H1 (cell line): Measurements from ENCODE around the gene TAF4. TPM values are rescaled to one million over a fixed set of nuclear protein-coding genes. Genes with fewer than 3 reads are reported as not detected.

Experiments
- CTCF ChIA-PET: fragments of 300-600 bp; sonication (Branson Sonifier 250); formaldehyde crosslinking; loops from one replicate; lab custom pipeline; 2021; ENCODE audit not compliant: partially characterized antibody; lab: Charles Lee
- POLR2A ChIA-PET: fragments of 300-600 bp; sonication (Branson Sonifier 250); formaldehyde crosslinking; loops from one replicate; lab custom pipeline; 2021; ENCODE audit warnings: inconsistent platforms; ENCODE audit not compliant: partially characterized antibody; lab: Charles Lee
- DNase-seq, 2 experiments: peaks; one replicate each; pipeline versions ENCODE4 v3.0.0 to v3.0.0-alpha.2; 2010 to 2022; ENCODE audit warnings: low spot score in 2 of 2, low read depth in 1 of 2, mixed read lengths in 1 of 2
- FAIRE-seq: peaks from 2 replicates; lab custom pipeline; 2011; peaks lifted over from hg19 to GRCh38; lab: Jason Lieb, UNC
- H2AFZ ChIP-seq: 2 replicates; pipeline ENCODE4 v1.8.1; 2012; ENCODE audit warnings: low read length, inconsistent platforms
- H2AK5ac ChIP-seq: 2 replicates; pipeline ENCODE4 v1.6.1; 2013; ENCODE audit warnings: low read depth, low read length
- H2BK120ac ChIP-seq: replicated peaks from 2 replicates; pipeline ENCODE3; 2013; ENCODE audit warnings: low read depth, low read length, inconsistent platforms
- H2BK12ac ChIP-seq: 2 replicates; pipeline ENCODE4 v1.6.1; 2013; ENCODE audit warnings: low read depth, low read length
- H2BK15ac ChIP-seq: 2 replicates; pipeline ENCODE4 v1.6.1; 2013; ENCODE audit warnings: low read length
- H2BK20ac ChIP-seq: 2 replicates; pipeline ENCODE4 v1.6.1; 2013; ENCODE audit warnings: low read length
- H2BK5ac ChIP-seq: 2 replicates; pipeline ENCODE4 v1.6.1; 2013; ENCODE audit warnings: low read depth, low read length
- H3K14ac ChIP-seq: 2 replicates; pipeline ENCODE4 v1.6.1; 2013; ENCODE audit warnings: inconsistent platforms; ENCODE audit not compliant: insufficient read length
- H3K18ac ChIP-seq: 2 replicates; pipeline ENCODE4 v1.6.1; 2013; ENCODE audit warnings: low read length; ENCODE audit errors: extremely low read depth
- H3K23ac ChIP-seq: 2 replicates; pipeline ENCODE4 v1.6.1; 2013; ENCODE audit warnings: inconsistent platforms; ENCODE audit not compliant: insufficient read length
- H3K23me2 ChIP-seq: 2 replicates; pipeline ENCODE4 v1.6.1; 2013; ENCODE audit warnings: low read depth, low read length
- H3K27ac ChIP-seq: 2 replicates; pipeline ENCODE4 v1.6.1; 2011; ENCODE audit warnings: low read depth, low read length, inconsistent platforms
- H3K27me3 ChIP-seq, 4 experiments: replicated peaks in 1 of 4; 1 replicate in 1 of 4; 2 replicates in 3 of 4; pipeline versions ENCODE4 v1.6.1 to v1.8.1; 2011 to 2013; ENCODE audit warnings: low read length in 3 of 4, mild to moderate bottlenecking in 3 of 4, inconsistent platforms in 2 of 4, mixed read lengths in 2 of 4, moderate library complexity in 1 of 4; ENCODE audit not compliant: control insufficient read depth in 3 of 4, insufficient read depth in 3 of 4; ENCODE audit errors: extremely low read depth in 1 of 4
- H3K36me3 ChIP-seq, 4 experiments: 2 replicates each; pipeline versions ENCODE4 v1.6.1 to v1.8.1; 2011 to 2013; ENCODE audit warnings: mild to moderate bottlenecking in 4 of 4, low read length in 3 of 4, moderate library complexity in 2 of 4, control low read depth in 1 of 4, inconsistent platforms in 1 of 4; ENCODE audit not compliant: insufficient read depth in 4 of 4, control insufficient read depth in 2 of 4
- H3K4ac ChIP-seq: replicated peaks from 2 replicates; pipeline ENCODE3; 2013; ENCODE audit warnings: low read length, low read depth, mixed read lengths, inconsistent platforms; ENCODE audit not compliant: insufficient read length
- H3K4me1 ChIP-seq, 4 experiments: replicated peaks in 1 of 4; 1 replicate in 1 of 4; 2 replicates in 3 of 4; pipeline versions ENCODE4 v1.6.1 to v1.8.1; 2011 to 2013; ENCODE audit warnings: low read length in 3 of 4, inconsistent platforms in 2 of 4, mixed read lengths in 1 of 4; ENCODE audit not compliant: insufficient read depth in 4 of 4, control insufficient read depth in 3 of 4
- H3K4me2 ChIP-seq, 2 experiments: 2 replicates each; pipeline versions ENCODE4 v1.6.1 to v1.8.1; 2011 to 2013; ENCODE audit warnings: low read depth in 2 of 2, low read length in 2 of 2, control low read depth in 1 of 2, inconsistent platforms in 1 of 2, mild to moderate bottlenecking in 1 of 2; ENCODE audit not compliant: insufficient read depth in 1 of 2
- H3K4me3 ChIP-seq, 4 experiments: fragments of 200-600, 300-600 bp in 1 of 4; sonication (generic), shearing (Covaris generic), sonication (Bioruptor Twin) in 1 of 4; 2 replicates each; pipeline versions ENCODE4 v1.5.1 to v1.8.1; 2011 to 2016; ENCODE audit warnings: low read length in 4 of 4, low read depth in 3 of 4, control low read depth in 2 of 4, inconsistent platforms in 2 of 4, mild to moderate bottlenecking in 2 of 4, mixed read lengths in 1 of 4, moderate library complexity in 1 of 4; ENCODE audit not compliant: insufficient read depth in 2 of 4; ENCODE audit errors: extremely low read depth in 1 of 4
- H3K56ac ChIP-seq: replicated peaks from 2 replicates; pipeline ENCODE3; 2013; ENCODE audit warnings: low read depth, mild to moderate bottlenecking, mixed read lengths, low read length, inconsistent platforms; ENCODE audit not compliant: insufficient read length
- H3K79me1 ChIP-seq: 2 replicates; pipeline ENCODE4 v1.6.1; 2013; ENCODE audit warnings: low read depth, low read length, control low read depth
- H3K79me2 ChIP-seq, 2 experiments: 2 replicates each; pipeline versions ENCODE4 v1.6.1 to v1.8.1; 2012 to 2013; ENCODE audit warnings: low read length in 2 of 2, mild to moderate bottlenecking in 2 of 2, inconsistent platforms in 1 of 2; ENCODE audit not compliant: insufficient read depth in 2 of 2, control insufficient read depth in 1 of 2
- H3K9ac ChIP-seq, 4 experiments: replicated peaks in 1 of 4; 1 replicate in 1 of 4; 2 replicates in 3 of 4; pipeline versions ENCODE4 v1.6.1 to v1.8.1; 2011 to 2013; ENCODE audit warnings: low read depth in 3 of 4, low read length in 3 of 4, control low read depth in 2 of 4, mild to moderate bottlenecking in 2 of 4, moderate library complexity in 2 of 4, inconsistent platforms in 1 of 4; ENCODE audit errors: extremely low read depth in 1 of 4
- H3K9me3 ChIP-seq, 2 experiments: 2 replicates each; pipeline versions ENCODE4 v1.6.1 to v1.8.1; 2012 to 2013; ENCODE audit warnings: mild to moderate bottlenecking in 2 of 2, moderate library complexity in 2 of 2, control low read depth in 1 of 2, inconsistent platforms in 1 of 2, low read depth in 1 of 2, low read length in 1 of 2, mixed read lengths in 1 of 2; ENCODE audit not compliant: insufficient read depth in 2 of 2
- H4K20me1 ChIP-seq, 2 experiments: replicated peaks in 1 of 2; 2 replicates each; pipeline versions ENCODE3 to v1.8.1; 2011 to 2013; ENCODE audit warnings: inconsistent platforms in 2 of 2, low read length in 2 of 2, mild to moderate bottlenecking in 1 of 2; ENCODE audit not compliant: insufficient read depth in 2 of 2, control insufficient read depth in 1 of 2
- H4K5ac ChIP-seq: 2 replicates; pipeline ENCODE4 v1.6.1; 2013; ENCODE audit warnings: low read length, low read depth, mixed read lengths, inconsistent platforms; ENCODE audit not compliant: insufficient read length
- H4K8ac ChIP-seq: 2 replicates; pipeline ENCODE4 v1.8.0; 2013; ENCODE audit warnings: mild to moderate bottlenecking, moderate library complexity, low read length, inconsistent platforms; ENCODE audit not compliant: insufficient read depth; ENCODE audit errors: extremely low read depth
- H4K91ac ChIP-seq: replicated peaks from 2 replicates; pipeline ENCODE3; 2013; ENCODE audit warnings: low read length, mixed read lengths, inconsistent platforms; ENCODE audit not compliant: insufficient read length
- RAD21 ChIP-seq, 2 experiments: IDR thresholded peaks in 1 of 2; conservative IDR thresholded peaks in 1 of 2; 2 replicates each; pipeline ENCODE4 v1.6.1; 2011; ENCODE audit warnings: low read depth in 2 of 2, low read length in 2 of 2, improper control_type of control experiment in 1 of 2, inconsistent platforms in 1 of 2, mild to moderate bottlenecking in 1 of 2, moderate library complexity in 1 of 2
- WGBS, 2 experiments: shearing (Covaris generic) in 1 of 2; methylation state at CpG; one replicate each; pipeline versions ENCODE4 v1.1.6 to v1.1.7; 2013 to 2015; ENCODE audit warnings: low lambda C conversion rate in 2 of 2, mixed read lengths in 2 of 2, inconsistent platforms in 1 of 2, low coverage in 1 of 2, missing lambda C conversion rate in 1 of 2; ENCODE audit not compliant: insufficient replicate concordance in 2 of 2, insufficient coverage in 1 of 2, insufficient read length in 1 of 2; ENCODE audit errors: extremely low coverage in 1 of 2, missing lambda C conversion rate in 1 of 2; 5-methylcytosine and 5-hydroxymethylcytosine counted together
- polyA plus RNA-seq, 7 experiments: library from polyadenylated mRNA; depleted of rRNA in 3 of 7; stranded (reverse) in 5 of 7; unstranded in 2 of 7; fragments of >200 nt in 5 of 7; fragments of 200-250 nt in 2 of 7; gene quantifications; 1 replicate in 5 of 7; 2 replicates in 1 of 7; 4 replicates in 1 of 7; pipeline versions ENCODE4 v1.2.1 to v1.2.3, GENCODE V29; 2011 to 2013; ENCODE audit warnings: missing spikeins in 2 of 7, mixed read lengths in 2 of 7
- total RNA-seq: library from RNA; stranded (reverse); fragmentation: NEBNext Ultra II Directional; extraction: Animal tissue kit (Norgen Biotek cat#: 25700); gene quantifications from 2 replicates; pipeline ENCODE4 v1.2.1, GENCODE V29; 2021

Gene TAF4
- total and polyA plus RNA-seq, 2 of the 8 experiments (the other 6 are each of a cell fraction or from before 2014, with no cell fraction given), result 16.0 to 30.1 TPM

- no peak overlapping the region for H3K4ac ChIP-seq
Measured at GRCh38 chr20:62061851-62062423, 3.7 kb downstream of the TAF4 start.

More at GRCh38 chr20:62061851-62062423, 3.7 kb downstream of the TAF4 start:
- H4K91ac ChIP-seq, result no peak overlapping the region
- POLR2A ChIA-PET, result interaction anchor here (1.4 to 1.5 kb wide), 2 partner anchors 71 to 72 kb away, joined by 3 to 4 read pairs; no protein-coding TSS in a partner anchor
- H2BK5ac ChIP-seq, result no peak overlapping the region
- H2BK12ac ChIP-seq, result no peak overlapping the region
- H3K23ac ChIP-seq, result no peak overlapping the region
- peaks cover 6% of the 10 kb centered on the region; the same call in 1 of the 2 replicates for H3K23me2 ChIP-seq
- H2AFZ ChIP-seq, result no peak overlapping the region
- TF ChIP-seq RAD21 (IDR thresholded peaks at IDR 0.05 in 1 of 2, conservative IDR thresholded peaks at IDR 0.05 in 1 of 2; ENCODE audit: low read depth in 2 of 2, low read length in 2 of 2), result no peak
- CTCF ChIA-PET, result interaction anchor here (0.6 to 2.0 kb wide), 7 partner anchors 13 to 51 kb away, joined by 3 to 6 read pairs (median 5); no protein-coding TSS in a partner anchor
- 89% methylated on average over 8 of the region's 8 CpGs; no CpG with 5 or more reads in 1 of the 2 experiments for WGBS, 2 experiments
- peaks cover 0 to 4% (median under 1%) of the 10 kb centered on the region in 4 experiments; a peak in 3 of 8 replicates for H3K36me3 ChIP-seq
- peaks cover 37 to 62% of the 10 kb centered on the region in 2 experiments; a peak in 3 of 4 replicates for H3K79me2 ChIP-seq
- peaks cover 0 to 10% (median 8%) of the 10 kb centered on the region in 4 experiments; a peak in 6 of 7 replicates for H3K4me1 ChIP-seq
- H3K79me1 ChIP-seq, result peaks cover 12% of the 10 kb centered on the region; the same call in 1 of the 2 replicates
- H2AK5ac ChIP-seq, result no peak overlapping the region
- H3K56ac ChIP-seq, result no peak overlapping the region
- no peak for FAIRE-seq
- no peak overlapping the region for H3K4me2 ChIP-seq
- no peak overlapping the region for H2BK20ac ChIP-seq
- no peak for DNase-seq
- H3K14ac ChIP-seq, result no peak overlapping the region
- H2BK120ac ChIP-seq, result no peak overlapping the region
- no peak overlapping the region for H2BK15ac ChIP-seq
- H3K9me3 ChIP-seq, result no peaks in the 10 kb centered on the region
- no peaks in the 10 kb centered on the region for H3K27me3 ChIP-seq
- peaks cover 35 to 40% of the 10 kb centered on the region in 2 experiments for H4K20me1 ChIP-seq
- H4K5ac ChIP-seq, result no peak overlapping the region
- H4K8ac ChIP-seq, result no peak overlapping the region
- H3K27ac ChIP-seq, result no peak overlapping the region
- H3K4me3 ChIP-seq, result no peak overlapping the region
- no peak overlapping the region for H3K18ac ChIP-seq
- H3K9ac ChIP-seq, result no peak overlapping the region
